RWPE1 (cell line): Measurements from ENCODE around the gene FCHSD2.

Source experiments
- CTCF ChIA-PET: fragments of 350-600 bp; sonication (Branson Sonifier 250); formaldehyde crosslinking; extraction: SDS; loops from one replicate; lab custom pipeline; 2021; lab: Yijun Ruan, JAX
- POLR2A ChIA-PET: fragments of 400-600 bp; formaldehyde crosslinking; extraction: SDS; loops from one replicate; lab custom pipeline; 2020; ENCODE audit warnings: antibody characterized with exemption; ENCODE audit not compliant: low non-redundant PET; lab: Yijun Ruan, JAX
- DNase-seq: peaks from one replicate; pipeline ENCODE4 v3.0.0; 2012; ENCODE audit warnings: low spot score
- H3K27ac ChIP-seq: fragments of 450-650 bp; 2 replicates; pipeline ENCODE4 v1.5.1; 2017
- CTCF ChIP-seq: fragments of 450-650 bp; conservative IDR thresholded peaks from 2 replicates; pipeline ENCODE4 v1.5.1; 2017; ENCODE audit warnings: low read depth, mild to moderate bottlenecking

FCHSD2 gene

GRCh38 chr11:73011126-73011817 lies 130.8 kb downstream of the FCHSD2 start:
- CTCF ChIA-PET: interaction anchor here (0.6 to 0.7 kb wide), 2 partner anchors 374 to 1040 kb away, joined by 4 to 10 read pairs; no protein-coding TSS in a partner anchor

GRCh38 chr11:73009972-73010371 lies 132.1 kb downstream of the FCHSD2 start:
- ChIA-PET POLR2A (interaction anchor here (0.6 kb wide), 1 partner anchor 133 kb away, joined by 4 read pairs; no protein-coding TSS in a partner anchor), CTCF (no interaction called here)
- DNase-seq: no peak
- no peak for TF ChIP-seq CTCF
- no peak overlapping the region for H3K27ac ChIP-seq

More at GRCh38 chr11:73011126-73011817, 130.8 kb downstream of the FCHSD2 start:
- POLR2A ChIA-PET: no interaction called here
- no peak overlapping the region for H3K27ac ChIP-seq
- TF ChIP-seq CTCF: no peak
- DNase-seq: no peak

GRCh38 chr11:73004088-73004487 lies 138.0 kb downstream of the FCHSD2 start:
- TF ChIP-seq CTCF: no peak
- DNase-seq: no peak
- no peak overlapping the region for H3K27ac ChIP-seq
- POLR2A ChIA-PET: no interaction called here
- CTCF ChIA-PET: no interaction called here

- TF ChIP-seq CTCF: no peak
- ChIA-PET CTCF (no interaction called here), POLR2A (no interaction called here)
- DNase-seq: no peak
- H3K27ac ChIP-seq: no peak overlapping the region
Measured at GRCh38 chr11:73003088-73003487, 139.0 kb downstream of the FCHSD2 start.

- H3K27ac ChIP-seq: no peak overlapping the region
- no peak for TF ChIP-seq CTCF
- DNase-seq: no peak
- POLR2A ChIA-PET: no interaction called here
- CTCF ChIA-PET: no interaction called here
Measured at GRCh38 chr11:73002214-73002613, 139.9 kb downstream of the FCHSD2 start.

GRCh38 chr11:73001615-73002014 lies 140.5 kb downstream of the FCHSD2 start:
- TF ChIP-seq CTCF: no peak
- H3K27ac ChIP-seq: no peak overlapping the region
- ChIA-PET POLR2A (no interaction called here), CTCF (no interaction called here)
- DNase-seq: no peak
